Endodermal cell (in vitro differentiated cells): Measurements from ENCODE around the gene EHD2. TPM values are rescaled to one million over a fixed set of nuclear protein-coding genes. Genes with fewer than 3 reads are reported as not detected.
A peak's percentile ranks its signal among the peaks of the same experiment; 100 is the strongest.

ENCODE experiments used
- DNase-seq: peaks from one replicate; pipeline ENCODE4 v3.0.0-alpha.2; 2017
- H3K27ac ChIP-seq: 2 replicates; pipeline ENCODE4 v1.5.1; 2013; ENCODE audit warnings: mild to moderate bottlenecking, low read depth, low read length, moderate library complexity
- H3K27me3 ChIP-seq: 2 replicates; pipeline ENCODE4 v1.6.1; 2013; ENCODE audit warnings: mild to moderate bottlenecking, low read length, moderate library complexity; ENCODE audit not compliant: insufficient read depth, control insufficient read depth, poor library complexity, severe bottlenecking
- H3K36me3 ChIP-seq: 2 replicates; pipeline ENCODE4 v1.7.0; 2013; ENCODE audit warnings: mild to moderate bottlenecking, low read length, moderate library complexity; ENCODE audit not compliant: control insufficient read depth, insufficient read depth
- H3K4me1 ChIP-seq: one replicate; pipeline ENCODE4 v1.7.0; 2013; ENCODE audit warnings: low read length; ENCODE audit not compliant: control insufficient read depth, insufficient read depth
- H3K4me3 ChIP-seq: 2 replicates; pipeline ENCODE4 v1.5.1; 2013; ENCODE audit warnings: mild to moderate bottlenecking, low read length, moderate library complexity
- H3K9ac ChIP-seq: 2 replicates; pipeline ENCODE4 v1.6.1; 2013; ENCODE audit warnings: mild to moderate bottlenecking, low read length, moderate library complexity; ENCODE audit not compliant: poor library complexity, severe bottlenecking; ENCODE audit errors: extremely low read depth
- H3K9me3 ChIP-seq: 2 replicates; pipeline ENCODE4 v1.6.1; 2013; ENCODE audit warnings: mild to moderate bottlenecking, low read length, moderate library complexity; ENCODE audit not compliant: control insufficient read depth
- H3K27ac Mint-ChIP-seq: 2 replicates; pipeline ENCODE4 v1.8.0; 2020; ENCODE audit warnings: mixed read lengths
- H3K27me3 Mint-ChIP-seq: 2 replicates; pipeline ENCODE4 v1.8.0; 2021; ENCODE audit warnings: mild to moderate bottlenecking, mixed read lengths; ENCODE audit not compliant: insufficient read depth
- H3K36me3 Mint-ChIP-seq: 2 replicates; pipeline ENCODE4 v1.8.0; 2020; ENCODE audit warnings: low read depth, mixed read lengths
- H3K4me1 Mint-ChIP-seq: 2 replicates; pipeline ENCODE4 v1.8.0; 2020; ENCODE audit warnings: mixed read lengths
- H3K4me3 Mint-ChIP-seq: 2 replicates; pipeline ENCODE4 v1.8.0; 2020; ENCODE audit warnings: mild to moderate bottlenecking, moderate library complexity, mixed read lengths
- H3K9me3 Mint-ChIP-seq: 2 replicates; pipeline ENCODE4 v1.8.0; 2020; ENCODE audit warnings: mild to moderate bottlenecking, mixed read lengths
- WGBS, 2 experiments: methylation state at CpG; one replicate each; pipeline versions ENCODE4 v1.1.5 to v1.1.7; 2013; ENCODE audit warnings: missing lambda C conversion rate in 2 of 2, mixed read lengths in 1 of 2; ENCODE audit not compliant: insufficient coverage in 1 of 2, insufficient read length in 1 of 2; 5-methylcytosine and 5-hydroxymethylcytosine counted together
- total RNA-seq, 2 donors: library from RNA; stranded (reverse); fragmentation: NEBNext Ultra II Directional in 1 of 2; extraction: Animal tissue kit (Norgen Biotek cat#: 25700) in 1 of 2; gene quantifications; 2 replicates in 1 of 2; 3 replicates in 1 of 2; pipeline ENCODE4 v1.2.1, GENCODE V29; 2021
- TF ChIP-seq, protein P1 (sequence below): fragments of 200-600 bp; sonication (generic); conservative IDR thresholded peaks from 2 replicates; pipeline ENCODE4 v1.5.0; 2021; ENCODE audit warnings: antibody characterized with exemption, mild to moderate bottlenecking

Gene EHD2
- total RNA-seq, 2 donors from 2014 or later, result 5.5 to 8.4 TPM

DNA sequence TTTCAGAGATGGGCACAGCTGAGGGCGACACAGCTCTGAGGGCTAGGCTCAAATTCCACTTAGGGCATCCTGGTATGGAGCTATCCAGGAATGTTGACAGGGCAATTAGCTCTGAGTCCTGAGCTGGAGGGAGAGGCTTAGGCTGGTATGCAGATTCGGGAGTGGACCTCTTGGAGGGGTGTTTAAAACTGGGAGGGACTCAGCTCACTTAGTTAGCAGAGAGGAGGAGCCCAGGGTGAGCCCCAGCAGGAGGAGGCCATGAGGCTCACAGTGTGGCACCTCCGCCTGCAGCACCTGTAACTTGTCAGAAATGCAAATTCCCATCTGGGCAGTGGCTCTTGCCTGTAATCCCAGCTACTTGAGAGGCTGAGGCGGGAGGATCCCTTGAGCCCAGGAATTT lies 21.9 kb downstream of the EHD2 start:
- TF ChIP-seq, protein P1, sequence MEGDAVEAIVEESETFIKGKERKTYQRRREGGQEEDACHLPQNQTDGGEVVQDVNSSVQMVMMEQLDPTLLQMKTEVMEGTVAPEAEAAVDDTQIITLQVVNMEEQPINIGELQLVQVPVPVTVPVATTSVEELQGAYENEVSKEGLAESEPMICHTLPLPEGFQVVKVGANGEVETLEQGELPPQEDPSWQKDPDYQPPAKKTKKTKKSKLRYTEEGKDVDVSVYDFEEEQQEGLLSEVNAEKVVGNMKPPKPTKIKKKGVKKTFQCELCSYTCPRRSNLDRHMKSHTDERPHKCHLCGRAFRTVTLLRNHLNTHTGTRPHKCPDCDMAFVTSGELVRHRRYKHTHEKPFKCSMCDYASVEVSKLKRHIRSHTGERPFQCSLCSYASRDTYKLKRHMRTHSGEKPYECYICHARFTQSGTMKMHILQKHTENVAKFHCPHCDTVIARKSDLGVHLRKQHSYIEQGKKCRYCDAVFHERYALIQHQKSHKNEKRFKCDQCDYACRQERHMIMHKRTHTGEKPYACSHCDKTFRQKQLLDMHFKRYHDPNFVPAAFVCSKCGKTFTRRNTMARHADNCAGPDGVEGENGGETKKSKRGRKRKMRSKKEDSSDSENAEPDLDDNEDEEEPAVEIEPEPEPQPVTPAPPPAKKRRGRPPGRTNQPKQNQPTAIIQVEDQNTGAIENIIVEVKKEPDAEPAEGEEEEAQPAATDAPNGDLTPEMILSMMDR, result no peak
- H3K36me3 Mint-ChIP-seq, result no peaks in the 10 kb centered on the region
- Histone ChIP-seq H3K27me3 (no peaks in the 10 kb centered on the region), H3K36me3 (no peaks in the 10 kb centered on the region), H3K4me3 (no peak overlapping the region), H3K9ac (no peak overlapping the region), H3K9me3 (no peaks in the 10 kb centered on the region), H3K4me1 (no peaks in the 10 kb centered on the region), H3K27ac (no peak overlapping the region)
- WGBS, 2 experiments, result 66 to 73% methylated on average over 4 of the region's 4 CpGs
- H3K27ac Mint-ChIP-seq, result no peak overlapping the region
- no peaks in the 10 kb centered on the region for H3K4me1 Mint-ChIP-seq
- peaks cover 5% of the 10 kb centered on the region for H3K27me3 Mint-ChIP-seq
- H3K9me3 Mint-ChIP-seq, result no peaks in the 10 kb centered on the region
- peak; percentile 86 for DNase-seq
- H3K4me3 Mint-ChIP-seq, result no peak overlapping the region

DNA sequence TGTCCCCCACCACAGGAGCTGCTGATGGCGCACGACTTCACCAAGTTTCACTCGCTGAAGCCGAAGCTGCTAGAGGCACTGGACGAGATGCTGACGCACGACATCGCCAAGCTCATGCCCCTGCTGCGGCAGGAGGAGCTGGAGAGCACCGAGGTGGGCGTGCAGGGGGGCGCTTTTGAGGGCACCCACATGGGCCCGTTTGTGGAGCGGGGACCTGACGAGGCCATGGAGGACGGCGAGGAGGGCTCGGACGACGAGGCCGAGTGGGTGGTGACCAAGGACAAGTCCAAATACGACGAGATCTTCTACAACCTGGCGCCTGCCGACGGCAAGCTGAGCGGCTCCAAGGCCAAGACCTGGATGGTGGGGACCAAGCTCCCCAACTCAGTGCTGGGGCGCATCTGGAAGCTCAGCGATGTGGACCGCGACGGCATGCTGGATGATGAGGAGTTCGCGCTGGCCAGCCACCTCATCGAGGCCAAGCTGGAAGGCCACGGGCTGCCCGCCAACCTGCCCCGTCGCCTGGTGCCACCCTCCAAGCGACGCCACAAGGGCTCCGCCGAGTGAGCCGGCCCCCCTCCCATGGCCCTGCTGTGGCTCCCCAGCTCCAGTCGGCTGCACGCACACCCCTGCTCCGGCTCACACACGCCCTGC lies 27.8 kb downstream of the EHD2 start:
- H3K36me3 ChIP-seq, result no peaks in the 10 kb centered on the region
- Mint-ChIP-seq H3K4me3 (no peak overlapping the region), H3K9me3 (no peaks in the 10 kb centered on the region), H3K27ac (no peak overlapping the region), H3K27me3 (peaks cover 5% of the 10 kb centered on the region), H3K36me3 (peaks cover 2% of the 10 kb centered on the region), H3K4me1 (no peaks in the 10 kb centered on the region)
- no peak overlapping the region for H3K27ac ChIP-seq
- WGBS, 2 experiments, result 93% methylated on average over 31 to 48 of the region's 48 CpGs
- no peaks in the 10 kb centered on the region for H3K27me3 ChIP-seq
- TF ChIP-seq, protein P1, result no peak
- no peak overlapping the region for H3K4me3 ChIP-seq
- no peak for DNase-seq
- no peaks in the 10 kb centered on the region for H3K9me3 ChIP-seq
- no peaks in the 10 kb centered on the region for H3K4me1 ChIP-seq
- H3K9ac ChIP-seq, result no peak overlapping the region

DNA sequence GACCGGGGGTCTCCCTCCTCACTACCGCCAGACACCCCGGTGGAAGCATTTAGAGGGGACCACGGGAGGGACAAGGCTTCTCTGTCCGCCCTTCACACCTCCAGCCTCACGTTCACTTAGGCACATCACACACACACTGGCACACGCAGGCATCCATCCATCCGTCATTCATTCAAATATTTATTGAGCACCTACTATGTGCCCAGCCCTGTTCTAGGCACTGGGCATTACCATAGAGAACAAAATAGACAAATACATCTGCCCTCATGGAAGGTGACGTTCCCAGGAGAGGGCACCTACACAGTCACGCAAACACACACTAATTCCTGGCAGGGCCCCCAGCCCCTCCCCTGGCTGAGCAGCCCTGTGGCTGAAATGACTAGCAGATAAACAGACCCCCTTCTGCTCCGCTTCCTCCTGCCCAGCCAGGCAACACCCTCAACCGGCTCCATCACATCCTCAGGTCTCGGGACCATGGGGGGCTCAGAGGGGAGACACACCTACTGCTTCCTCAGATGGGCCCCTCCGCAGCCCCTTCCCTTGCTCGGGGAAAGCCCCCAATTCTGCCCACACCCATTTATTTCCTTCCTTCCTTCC lies 28.4 kb downstream of the EHD2 start:
- Histone ChIP-seq H3K9ac (no peak overlapping the region), H3K4me1 (no peaks in the 10 kb centered on the region), H3K27ac (no peak overlapping the region), H3K9me3 (no peaks in the 10 kb centered on the region), H3K27me3 (no peaks in the 10 kb centered on the region), H3K36me3 (peaks cover 2% of the 10 kb centered on the region), H3K4me3 (no peak overlapping the region)
- Mint-ChIP-seq H3K36me3 (peaks cover 3% of the 10 kb centered on the region), H3K9me3 (no peaks in the 10 kb centered on the region), H3K4me1 (no peaks in the 10 kb centered on the region), H3K27ac (no peak overlapping the region), H3K4me3 (no peak overlapping the region), H3K27me3 (peaks cover 3% of the 10 kb centered on the region)
- DNase-seq, result no peak
- TF ChIP-seq, protein P1, result no peak
- 89 to 94% methylated on average over 8 to 15 of the region's 15 CpGs for WGBS, 2 experiments
